Esophagus muscularis mucosa (tissue), 3 donors: ENCODE results near the gene CAPN10.

ENCODE experiments used
- POLR2AphosphoS5 ChIP-seq, 2 donors: sonication (generic); formaldehyde crosslinking; IDR thresholded peaks; one replicate each; pipeline ENCODE4 v1.6.1; 2017; ENCODE audit warnings: antibody characterized with exemption in 2 of 2
- TF ChIP-seq, protein P1 (sequence below), 3 experiments: fragments of 200-600 bp in 2 of 3; fragments of 450-650 bp in 1 of 3; sonication (generic) in 2 of 3; IDR thresholded peaks; one replicate each; pipeline ENCODE4 v1.5.1; 2017 to 2019; ENCODE audit warnings: antibody characterized with exemption in 3 of 3, mild to moderate bottlenecking in 2 of 3, moderate library complexity in 1 of 3

DNA sequence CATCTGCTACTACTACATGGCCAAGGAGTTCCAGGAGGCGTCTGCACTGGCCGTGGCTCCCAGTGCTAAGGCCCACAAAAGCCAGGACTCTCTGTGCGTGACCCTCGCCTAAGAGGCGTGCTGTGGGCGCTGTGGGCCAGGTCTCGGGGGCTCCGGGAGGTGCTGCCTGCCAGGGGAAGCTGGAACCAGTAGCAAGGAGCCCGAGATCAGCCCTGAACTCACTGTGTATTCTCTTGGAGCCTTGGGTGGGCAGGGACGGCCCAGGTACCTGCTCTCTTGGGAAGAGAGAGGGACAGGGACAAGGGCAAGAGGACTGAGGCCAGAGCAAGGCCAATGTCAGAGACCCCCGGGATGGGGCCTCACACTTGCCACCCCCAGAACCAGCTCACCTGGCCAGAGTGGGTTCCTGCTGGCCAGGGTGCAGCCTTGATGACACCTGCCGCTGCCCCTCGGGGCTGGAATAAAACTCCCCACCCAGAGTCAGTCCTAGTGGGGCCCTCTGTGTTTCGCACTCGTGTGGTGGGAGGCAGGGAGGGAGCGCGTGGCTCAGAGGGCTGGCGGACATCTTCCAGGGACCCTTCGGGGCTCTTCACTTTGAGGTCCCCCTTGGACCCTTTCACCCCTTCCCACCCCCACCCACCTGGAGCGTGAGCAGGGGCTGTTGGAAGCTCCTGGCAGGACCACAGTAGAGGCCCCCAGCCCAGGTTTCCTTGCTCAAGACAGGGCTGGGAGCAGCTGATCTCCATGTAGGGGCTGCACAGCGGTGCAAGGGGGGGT is 44.4 kb downstream of the CAPN10 start:
- TF ChIP-seq, protein P1, sequence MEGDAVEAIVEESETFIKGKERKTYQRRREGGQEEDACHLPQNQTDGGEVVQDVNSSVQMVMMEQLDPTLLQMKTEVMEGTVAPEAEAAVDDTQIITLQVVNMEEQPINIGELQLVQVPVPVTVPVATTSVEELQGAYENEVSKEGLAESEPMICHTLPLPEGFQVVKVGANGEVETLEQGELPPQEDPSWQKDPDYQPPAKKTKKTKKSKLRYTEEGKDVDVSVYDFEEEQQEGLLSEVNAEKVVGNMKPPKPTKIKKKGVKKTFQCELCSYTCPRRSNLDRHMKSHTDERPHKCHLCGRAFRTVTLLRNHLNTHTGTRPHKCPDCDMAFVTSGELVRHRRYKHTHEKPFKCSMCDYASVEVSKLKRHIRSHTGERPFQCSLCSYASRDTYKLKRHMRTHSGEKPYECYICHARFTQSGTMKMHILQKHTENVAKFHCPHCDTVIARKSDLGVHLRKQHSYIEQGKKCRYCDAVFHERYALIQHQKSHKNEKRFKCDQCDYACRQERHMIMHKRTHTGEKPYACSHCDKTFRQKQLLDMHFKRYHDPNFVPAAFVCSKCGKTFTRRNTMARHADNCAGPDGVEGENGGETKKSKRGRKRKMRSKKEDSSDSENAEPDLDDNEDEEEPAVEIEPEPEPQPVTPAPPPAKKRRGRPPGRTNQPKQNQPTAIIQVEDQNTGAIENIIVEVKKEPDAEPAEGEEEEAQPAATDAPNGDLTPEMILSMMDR (IDR thresholded peaks at IDR 0.05): no peak
- no peak for TF ChIP-seq POLR2AphosphoS5 (IDR thresholded peaks at IDR 0.05)
